OCI-LY7 (cell line): ENCODE results near the gene MSRB1. TPM values are rescaled to one million over a fixed set of nuclear protein-coding genes. Genes with fewer than 3 reads are reported as not detected.
A peak's percentile ranks its signal among the peaks of the same experiment; 100 is the strongest.

Experiments used
- BruUV-seq: library from RNA; stranded (reverse); fragments of 400-500 nt; replicated peaks from 2 replicates; lab custom pipeline; 2021; lab: Mats Ljungman, UMichigan
- CTCF ChIA-PET: fragments of 300-600 bp; sonication (Branson Sonifier 250); formaldehyde crosslinking; loops from one replicate; lab custom pipeline; 2022; ENCODE audit warnings: antibody characterized with exemption; ENCODE audit not compliant: unreplicated experiment; lab: Charles Lee
- POLR2A ChIA-PET: fragments of 300-600 bp; sonication (Branson Sonifier 250); formaldehyde crosslinking; loops from one replicate; lab custom pipeline; 2022; ENCODE audit warnings: antibody characterized with exemption; lab: Charles Lee
- DNase-seq: peaks from one replicate; pipeline ENCODE4 v3.0.0-alpha.2; 2015; ENCODE audit warnings: low spot score
- H2AFZ ChIP-seq: fragments of 200-600 bp; sonication (generic), shearing (Covaris generic); 2 replicates; pipeline ENCODE4 v1.6.1; 2014; ENCODE audit warnings: mild to moderate bottlenecking, antibody characterized with exemption, low read length, moderate library complexity
- H3K27ac ChIP-seq: fragments of 200-600 bp; sonication (generic); 2 replicates; pipeline ENCODE4 v1.5.1; 2014; ENCODE audit warnings: mixed run types, low read depth, mild to moderate bottlenecking, moderate library complexity, low read length, inconsistent platforms; ENCODE audit not compliant: poor library complexity, severe bottlenecking
- H3K36me3 ChIP-seq: fragments of 200-600 bp; sonication (generic); 2 replicates; pipeline ENCODE4 v1.6.1; 2014; ENCODE audit warnings: mild to moderate bottlenecking, antibody characterized with exemption, low read length, moderate library complexity, mixed read lengths; ENCODE audit not compliant: insufficient read depth
- H3K4me1 ChIP-seq: fragments of 200-600 bp; sonication (generic); 2 replicates; pipeline ENCODE4 v1.5.1; 2014; ENCODE audit warnings: mild to moderate bottlenecking, low read length; ENCODE audit not compliant: insufficient read depth, poor library complexity, severe bottlenecking
- H3K4me2 ChIP-seq: fragments of 200-600 bp; sonication (generic); 2 replicates; pipeline ENCODE4 v1.6.1; 2014; ENCODE audit warnings: mild to moderate bottlenecking, low read length
- H3K4me3 ChIP-seq: fragments of 200-600 bp; sonication (generic); 2 replicates; pipeline ENCODE4 v1.5.1; 2014; ENCODE audit warnings: mild to moderate bottlenecking, low read depth, low read length; ENCODE audit not compliant: poor library complexity, severe bottlenecking
- H3K79me2 ChIP-seq: fragments of 200-600 bp; sonication (generic); 2 replicates; pipeline ENCODE4 v1.6.1; 2016; ENCODE audit warnings: low read depth, mild to moderate bottlenecking, low read length, moderate library complexity, mixed read lengths; ENCODE audit not compliant: insufficient read depth
- H3K9me2 ChIP-seq: fragments of 200-600 bp; sonication (generic); 2 replicates; pipeline ENCODE4 v1.6.1; 2016; ENCODE audit warnings: mild to moderate bottlenecking, low read length, mixed read lengths; ENCODE audit not compliant: insufficient read depth
- H3K9me3 ChIP-seq: fragments of 200-600 bp; sonication (generic); 2 replicates; pipeline ENCODE4 v1.6.1; 2014; ENCODE audit warnings: mild to moderate bottlenecking, mixed run types, low read length, mixed read lengths
- H4K20me1 ChIP-seq: fragments of 200-600 bp; sonication (generic); 2 replicates; pipeline ENCODE4 v1.6.1; 2014; ENCODE audit warnings: mild to moderate bottlenecking, antibody characterized with exemption, low read length, moderate library complexity, mixed read lengths; ENCODE audit not compliant: insufficient read depth
- CTCF ChIP-seq: fragments of 200-600 bp; sonication (generic); conservative IDR thresholded peaks from 2 replicates; pipeline ENCODE4 v1.5.1; 2014; ENCODE audit warnings: mild to moderate bottlenecking, antibody characterized with exemption, low read length, moderate library complexity, mixed read lengths
- EZH2phosphoT487 ChIP-seq: fragments of 200-600 bp; sonication (generic); IDR thresholded peaks from 2 replicates; pipeline ENCODE4 v1.6.1; 2018; ENCODE audit warnings: low read depth, borderline replicate concordance, mild to moderate bottlenecking, mixed run types, antibody characterized with exemption, low read length, moderate library complexity, mixed read lengths
- intact Hi-C: fragments of 100-400 bp; cut with micrococcal nuclease; formaldehyde crosslinking; loops from one replicate; pipeline ENCODE4 v1.10.0; 2022; ENCODE audit not compliant: unreplicated experiment
- total RNA-seq, 2 experiments: library from RNA; depleted of rRNA in 1 of 2; stranded (reverse); fragments of >200 nt in 1 of 2; shearing (Covaris generic) in 1 of 2; gene quantifications; 2 replicates each; pipeline ENCODE4 v1.2.3, GENCODE V29; 2014 to 2022

The MSRB1 gene
- total RNA-seq, 2 experiments from 2014 or later: 9.0 to 17.6 TPM

GRCh38 chr16:1966460-1966859, 23.5 kb upstream of the MSRB1 start, which contains the start of gene RNF151:
Gene RNF151 (plus strand): TSS chr16:1966856. CDS start chr16:1966882, 26 bp downstream.
- no peak for DNase-seq
- Histone ChIP-seq H3K36me3 (peaks cover 53% of the 10 kb centered on the region), H3K4me3 (peak within 1 kb of the TSS; percentile 82), H3K79me2 (peaks cover 54% of the 10 kb centered on the region), H3K4me2 (peak within 1 kb of the TSS; percentile 72), H3K4me1 (peaks cover 24% of the 10 kb centered on the region), H3K9me3 (no peaks in the 10 kb centered on the region), H4K20me1 (peaks cover 14% of the 10 kb centered on the region), H3K9me2 (no peaks in the 10 kb centered on the region), H3K27ac (peak within 1 kb of the TSS; percentile 80), H2AFZ (no peak within 1 kb of the TSS)
- intact Hi-C loops: no loop called here
- ChIA-PET POLR2A (no interaction called here), CTCF (no interaction called here)
- TF ChIP-seq EZH2phosphoT487 (no peak), CTCF (no peak)
- BruUV-seq: no TSS peak

DNA sequence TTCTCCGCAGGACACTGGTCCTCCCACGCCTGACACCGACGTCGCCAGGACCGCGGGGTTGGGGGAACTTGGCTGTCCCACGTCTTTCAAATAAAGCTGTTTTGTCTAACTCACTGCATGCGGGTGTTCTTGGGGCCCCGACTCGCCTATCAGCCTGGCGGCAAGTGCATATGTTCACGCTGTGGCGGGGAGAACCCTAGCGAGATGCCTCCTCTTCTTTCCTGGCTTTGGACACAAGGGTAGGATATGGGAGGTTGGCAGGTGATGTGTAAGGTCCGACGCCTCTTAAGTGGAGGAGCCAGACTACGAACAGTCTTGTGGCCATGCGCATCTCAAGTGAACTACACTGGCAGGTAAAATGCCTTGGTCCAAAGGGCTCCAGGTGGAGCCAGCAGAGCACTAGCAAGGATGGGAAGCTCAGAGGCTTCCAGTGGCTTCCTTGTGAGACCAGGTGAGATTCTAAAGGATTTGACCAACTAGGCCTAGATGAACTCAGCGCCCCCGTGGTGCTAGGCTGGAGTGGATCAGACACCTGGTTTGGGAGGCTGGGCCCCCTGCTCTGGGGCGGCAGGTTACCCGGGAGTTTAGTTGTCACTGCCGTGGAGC, 22.5 kb upstream of the MSRB1 start:
- H3K36me3 ChIP-seq: peaks cover 62% of the 10 kb centered on the region
- peak overlapping the region; percentile 6; the same call in 1 of the 2 replicates for H2AFZ ChIP-seq
- H3K4me3 ChIP-seq: peak overlapping the region; percentile 82
- no peak for TF ChIP-seq CTCF
- TF ChIP-seq EZH2phosphoT487: no peak
- TSS peak; percentile 84 for BruUV-seq
- peaks cover 29% of the 10 kb centered on the region for H3K4me1 ChIP-seq
- H3K4me2 ChIP-seq: peak overlapping the region; percentile 72
- CTCF ChIA-PET: interaction anchor here (0.6 kb wide), 1 partner anchor 57 kb away, joined by 3 read pairs; no protein-coding TSS in a partner anchor
- POLR2A ChIA-PET: interaction anchor here (0.9 to 1.6 kb wide), 3 partner anchors 23 to 183 kb away, joined by 5 to 11 read pairs (median 6); partner anchors contain the start of genes NUBP2, SPSB3 and SYNGR3
- no peaks in the 10 kb centered on the region for H3K9me3 ChIP-seq
- no peaks in the 10 kb centered on the region for H3K9me2 ChIP-seq
- H4K20me1 ChIP-seq: peaks cover 14% of the 10 kb centered on the region
- intact Hi-C loops: loop anchor here (2.0 kb wide), 1 partner anchor 27 kb away; no protein-coding TSS in a partner anchor
- peaks cover 49% of the 10 kb centered on the region for H3K79me2 ChIP-seq
- DNase-seq: peak; percentile 33
- H3K27ac ChIP-seq: peak overlapping the region; percentile 80
